ENCODE data around the gene RFNG.
A peak's percentile ranks its signal among the peaks of the same experiment; 100 is the strongest.

The RFNG gene

DNA sequence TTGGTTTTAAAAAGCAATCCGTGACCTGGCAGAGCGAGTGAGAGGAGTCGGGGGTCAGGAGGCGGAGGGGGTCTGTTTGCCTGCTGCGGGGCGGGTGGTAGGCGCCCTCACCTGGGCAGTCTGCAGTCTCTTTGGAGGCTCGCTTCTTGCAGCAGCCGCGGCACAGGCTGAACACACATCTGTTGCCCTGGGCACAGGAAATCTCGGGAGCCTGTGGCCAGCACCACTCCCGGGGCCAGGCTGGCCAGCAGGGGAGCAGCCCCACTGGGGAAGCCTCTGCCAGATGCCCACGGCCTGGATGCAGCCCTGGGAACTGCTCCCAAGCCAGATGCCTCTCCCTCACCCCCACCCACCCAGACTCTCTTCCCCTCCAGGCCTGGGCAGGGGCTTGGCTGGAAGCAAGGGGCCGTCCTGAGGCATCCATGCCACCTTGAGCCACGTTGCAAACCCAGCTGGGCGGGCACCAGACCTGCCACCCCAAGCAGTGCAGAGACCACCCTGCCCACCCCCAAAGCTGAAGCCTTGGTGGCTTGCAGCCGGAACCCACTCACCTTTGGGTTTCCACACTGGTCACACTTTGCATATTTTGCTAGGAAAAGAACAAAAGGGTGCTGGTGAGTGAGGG, 6.7 kb upstream of the RFNG start:
- no peak for DNase-seq (ENCODE audit: low spot score)

DNA sequence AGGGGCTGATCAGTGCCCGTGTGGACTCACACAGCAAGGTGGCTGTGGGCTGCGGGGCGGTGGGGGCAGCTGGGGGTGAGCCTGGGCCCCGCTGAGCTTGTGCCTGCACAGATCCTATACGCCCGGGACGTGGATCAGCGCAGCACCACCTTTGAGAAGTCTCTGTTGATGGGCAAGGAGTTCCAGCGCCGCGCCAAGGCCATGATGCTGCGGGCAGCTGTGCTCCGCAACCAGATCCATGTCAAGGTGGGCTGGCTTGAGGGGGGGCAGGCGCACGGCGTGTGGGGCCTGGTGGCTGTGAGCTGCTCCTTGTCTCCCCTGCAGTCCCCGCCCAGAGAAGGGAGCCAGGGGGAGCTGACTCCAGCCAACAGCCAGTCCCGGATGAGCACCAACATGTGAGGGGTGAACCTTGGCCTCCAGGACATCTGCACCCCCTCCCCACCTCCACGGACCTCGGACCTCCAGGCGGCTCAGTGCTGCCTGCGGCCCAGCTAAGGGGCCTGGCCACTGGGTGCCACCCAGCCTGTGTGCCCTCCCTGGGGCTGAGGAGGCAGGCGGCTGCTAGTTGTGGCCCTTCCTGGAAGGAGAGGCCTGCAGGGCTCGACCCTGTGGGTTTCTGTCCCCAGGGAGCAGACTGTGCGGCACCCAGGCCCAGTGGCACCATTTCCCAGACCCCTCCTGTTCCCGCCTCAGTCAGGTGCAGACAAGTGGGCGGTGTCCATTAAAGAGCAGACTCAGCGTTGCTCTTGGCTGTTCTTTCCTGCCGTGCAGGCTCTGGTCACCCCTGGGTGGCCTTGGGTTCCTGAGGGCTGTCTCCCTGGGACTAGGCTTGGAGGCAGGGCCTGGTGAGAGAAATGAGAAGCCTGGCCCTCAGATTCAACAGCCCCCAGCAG, 5.4 kb upstream of the RFNG start:
- DNase-seq (ENCODE audit: low spot score), result no peak

DNA sequence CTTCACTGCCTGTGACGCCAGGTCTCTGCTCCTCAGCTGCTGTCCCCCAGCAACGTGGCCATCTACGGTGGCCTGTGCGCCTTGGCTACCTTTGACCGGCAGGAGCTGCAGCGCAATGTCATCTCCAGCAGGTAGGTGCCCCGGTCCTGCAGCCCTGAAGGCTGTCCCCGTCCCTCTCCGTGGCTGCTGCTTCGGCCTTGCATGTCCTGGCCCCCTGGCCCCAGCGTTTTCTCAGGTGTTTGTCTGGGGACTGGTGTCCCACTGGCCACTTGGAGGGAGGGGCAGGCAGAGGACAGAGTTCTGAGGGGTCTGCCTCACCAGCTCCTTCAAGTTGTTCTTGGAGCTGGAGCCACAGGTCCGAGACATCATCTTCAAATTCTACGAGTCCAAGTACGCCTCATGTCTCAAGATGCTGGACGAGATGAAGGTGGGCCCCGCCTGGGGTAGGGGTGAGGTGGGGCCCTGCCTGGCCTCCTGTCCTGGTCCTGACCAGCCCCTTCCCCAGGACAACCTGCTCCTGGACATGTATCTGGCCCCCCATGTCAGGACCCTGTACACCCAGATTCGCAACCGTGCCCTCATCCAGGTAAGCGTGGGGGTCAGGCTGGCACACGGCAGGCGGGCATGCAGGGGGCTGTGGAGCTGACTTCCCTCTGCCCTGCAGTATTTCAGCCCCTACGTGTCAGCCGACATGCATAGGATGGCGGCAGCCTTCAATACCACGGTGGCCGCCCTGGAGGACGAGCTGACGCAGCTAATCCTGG, 4.5 kb upstream of the RFNG start:
- no peak for DNase-seq (ENCODE audit: low spot score)

DNA sequence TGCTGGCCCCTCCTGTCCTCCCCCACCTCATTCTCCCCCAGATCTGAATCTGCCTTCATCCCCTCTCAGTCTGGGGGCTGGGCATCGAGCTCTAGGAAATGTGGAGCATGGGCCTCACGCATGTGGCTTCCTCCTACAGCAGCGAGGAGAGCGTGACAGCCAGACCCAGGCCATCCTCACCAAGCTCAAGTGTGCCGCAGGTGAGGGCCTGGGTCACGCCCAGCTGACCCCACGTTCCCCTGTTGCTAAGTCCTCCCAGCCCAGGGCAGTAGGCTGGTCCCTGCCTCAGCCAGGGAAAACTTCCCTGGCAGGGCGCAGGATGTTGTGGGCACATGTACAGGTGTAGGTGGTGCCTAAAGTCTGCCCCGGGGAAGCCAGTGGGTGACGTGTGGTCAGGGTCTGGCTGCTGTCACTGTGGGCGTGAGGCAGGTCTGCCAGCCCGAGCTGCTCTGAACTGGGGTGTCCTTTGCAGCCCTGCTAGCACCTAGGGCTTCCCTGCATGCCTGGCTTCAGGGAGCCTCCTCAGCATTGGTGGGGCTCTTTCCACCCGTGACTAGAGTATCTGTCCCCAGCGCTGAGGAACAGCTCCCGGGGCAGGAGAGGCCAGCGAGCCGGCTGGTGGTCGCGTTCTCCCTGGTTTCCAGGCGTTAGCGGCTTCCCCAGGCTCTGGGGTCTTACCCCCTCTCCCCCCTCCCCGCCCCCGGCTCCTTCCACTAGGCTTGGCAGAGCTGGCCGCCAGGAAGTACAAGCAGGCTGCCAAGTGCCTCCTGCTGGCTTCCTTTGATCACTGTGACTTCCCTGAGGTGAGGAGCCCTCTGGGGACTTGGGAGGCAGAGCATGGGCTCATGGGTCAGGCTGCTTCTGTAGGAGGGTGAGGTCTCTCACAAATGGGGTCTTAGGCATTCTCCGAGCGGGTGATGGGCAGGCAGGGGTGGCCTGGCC, 3.7 kb upstream of the RFNG start:
- DNase-seq (ENCODE audit: low spot score), result no peak

DNA sequence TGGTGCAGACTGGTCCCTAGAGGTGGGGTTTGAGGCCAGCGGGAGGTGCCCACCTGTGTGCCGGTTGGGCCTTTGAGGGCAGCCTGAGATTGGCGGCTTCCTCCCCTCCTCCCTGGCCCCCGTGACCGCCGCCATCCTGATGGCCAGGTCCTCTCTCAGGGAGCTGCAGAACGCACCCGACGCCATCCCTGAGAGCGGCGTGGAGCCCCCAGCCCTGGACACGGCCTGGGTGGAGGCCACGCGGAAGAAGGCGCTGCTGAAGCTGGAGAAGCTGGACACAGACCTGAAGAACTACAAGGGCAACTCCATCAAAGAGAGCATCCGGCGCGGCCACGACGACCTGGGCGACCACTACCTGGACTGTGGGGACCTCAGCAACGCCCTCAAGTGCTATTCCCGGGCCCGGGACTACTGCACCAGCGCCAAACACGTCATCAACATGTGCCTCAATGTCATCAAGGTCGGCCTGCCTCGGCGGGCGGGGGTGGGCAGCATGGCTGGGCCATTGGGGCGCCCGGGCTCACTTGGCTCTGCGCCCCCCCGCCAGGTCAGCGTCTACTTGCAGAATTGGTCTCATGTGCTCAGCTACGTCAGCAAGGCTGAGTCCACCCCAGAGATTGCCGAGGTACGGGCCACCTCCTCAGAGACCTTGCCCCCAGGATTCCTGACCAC, 2.9 kb upstream of the RFNG start:
- no peak for DNase-seq (ENCODE audit: low spot score)

DNA sequence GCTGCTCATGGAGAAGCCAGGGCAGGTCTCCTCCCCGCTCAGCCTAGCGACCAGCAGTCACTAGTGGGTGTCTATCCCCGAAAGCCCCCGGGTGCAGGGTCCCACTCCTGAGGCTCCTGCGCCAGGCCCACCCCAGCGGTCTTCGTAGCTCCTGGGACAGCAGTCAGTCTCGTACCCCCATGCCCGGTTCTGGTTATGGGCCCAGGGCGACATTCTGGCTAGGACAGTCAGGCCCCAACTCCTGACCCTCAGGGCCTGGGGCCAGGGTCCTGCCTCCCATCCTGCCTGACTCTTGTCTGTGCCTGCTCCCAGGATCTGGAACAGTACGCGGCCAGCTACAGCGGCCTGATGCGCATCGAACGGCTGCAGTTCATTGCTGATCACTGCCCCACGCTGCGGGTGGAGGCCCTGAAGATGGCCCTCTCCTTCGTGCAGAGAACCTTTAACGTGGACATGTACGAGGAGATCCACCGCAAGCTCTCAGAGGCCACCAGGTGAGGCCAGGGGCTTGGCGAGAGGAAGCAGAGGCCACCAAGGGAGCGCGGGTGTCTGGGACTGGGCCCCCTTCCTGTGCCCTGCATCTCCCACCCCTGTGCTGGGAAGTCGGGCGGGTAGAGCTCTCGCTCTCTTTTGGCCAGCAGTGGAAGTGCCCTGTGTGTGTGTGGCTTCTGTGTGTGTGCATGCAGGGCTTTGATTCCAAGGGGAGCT, 2.1 kb upstream of the RFNG start:
- DNase-seq (ENCODE audit: low spot score), result no peak

DNA sequence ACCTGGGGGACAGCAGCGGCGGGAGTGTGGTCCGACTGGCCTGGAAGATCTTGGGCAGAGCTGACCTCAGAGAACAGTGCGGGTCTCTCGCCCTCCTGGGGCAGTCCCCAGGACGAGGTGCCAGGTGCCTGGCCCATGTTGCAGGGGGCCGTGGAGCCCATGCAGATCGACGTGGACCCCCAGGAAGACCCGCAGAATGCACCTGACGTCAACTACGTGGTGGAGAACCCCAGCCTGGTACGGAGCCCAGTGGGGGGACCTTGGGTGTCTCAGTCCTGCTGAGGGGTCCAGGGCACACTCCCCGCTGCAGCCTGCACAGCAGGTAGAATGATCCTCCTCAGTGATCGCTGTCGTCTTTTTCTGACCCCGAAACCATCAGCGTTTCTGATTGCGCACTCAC, 1.5 kb upstream of the RFNG start:
- DNase-seq (ENCODE audit: low spot score), result no peak

DNA sequence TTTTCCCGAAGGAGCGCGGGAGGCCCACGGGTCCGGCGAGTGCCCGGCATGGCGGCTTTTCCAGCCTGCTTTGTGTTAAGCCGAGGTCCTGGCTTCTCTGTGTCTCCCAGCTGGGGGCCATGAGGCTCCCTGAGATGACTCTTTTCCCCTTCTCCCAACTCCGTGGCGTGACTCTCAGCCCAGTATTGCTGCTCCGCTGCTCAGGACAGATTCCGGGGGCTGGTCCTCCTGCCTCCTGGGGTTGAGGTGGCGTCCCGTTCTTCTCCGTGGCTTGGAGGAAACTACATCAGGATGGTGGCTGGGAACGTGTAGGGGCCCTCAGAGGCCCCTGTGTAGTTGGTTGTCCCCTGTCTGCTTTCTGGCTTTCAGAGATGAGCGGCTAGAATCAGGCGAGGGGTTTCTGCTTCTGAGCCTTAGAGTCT, 1.0 kb upstream of the RFNG start:
- no peak for DNase-seq (ENCODE audit: low spot score)

DNA sequence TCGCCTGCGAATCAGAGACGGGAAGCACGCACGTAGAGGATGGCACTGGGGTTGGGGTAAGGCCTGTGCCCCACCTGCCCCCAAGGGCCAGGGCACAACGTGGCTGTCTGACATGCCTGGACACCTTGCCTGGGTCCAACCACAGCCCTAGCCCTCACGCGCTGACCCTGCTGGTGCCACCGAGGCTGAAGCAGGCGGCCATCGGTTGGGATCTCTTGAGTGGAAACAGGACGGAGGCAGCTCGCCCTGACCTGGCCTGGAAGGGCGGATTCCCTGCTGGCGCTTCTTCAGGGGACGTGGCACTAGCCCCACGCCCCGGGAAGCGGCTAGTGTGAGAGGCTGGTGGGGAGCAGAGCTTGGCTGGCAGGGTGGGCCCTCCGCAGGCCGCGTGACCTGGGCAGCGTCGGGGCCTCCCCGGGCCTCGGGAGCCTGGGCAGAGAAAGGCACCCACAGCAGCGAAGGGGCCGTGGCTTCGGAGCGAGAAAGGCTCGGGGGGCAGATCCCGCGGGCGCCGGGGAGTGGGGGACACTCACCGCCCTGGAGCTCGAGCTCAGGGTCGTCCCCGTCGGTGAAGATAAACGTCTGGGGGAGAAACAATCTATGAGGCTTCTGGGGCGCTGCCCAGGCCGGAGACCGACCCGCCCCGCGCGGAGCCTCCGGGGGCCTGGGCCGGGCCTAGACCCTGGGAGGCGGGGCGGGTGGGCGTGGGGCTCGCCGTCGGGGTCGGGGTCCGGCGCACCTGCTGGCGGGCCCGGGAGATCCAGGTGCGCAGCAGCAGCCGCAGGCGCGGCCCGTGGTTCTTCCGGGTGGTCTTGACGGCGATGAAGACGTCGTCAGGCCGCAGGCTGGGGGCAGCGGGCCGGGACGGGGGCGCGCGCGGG, 610 bp downstream of the RFNG start:
- DNase-seq (ENCODE audit: low spot score), result peak; percentile 54

DNA sequence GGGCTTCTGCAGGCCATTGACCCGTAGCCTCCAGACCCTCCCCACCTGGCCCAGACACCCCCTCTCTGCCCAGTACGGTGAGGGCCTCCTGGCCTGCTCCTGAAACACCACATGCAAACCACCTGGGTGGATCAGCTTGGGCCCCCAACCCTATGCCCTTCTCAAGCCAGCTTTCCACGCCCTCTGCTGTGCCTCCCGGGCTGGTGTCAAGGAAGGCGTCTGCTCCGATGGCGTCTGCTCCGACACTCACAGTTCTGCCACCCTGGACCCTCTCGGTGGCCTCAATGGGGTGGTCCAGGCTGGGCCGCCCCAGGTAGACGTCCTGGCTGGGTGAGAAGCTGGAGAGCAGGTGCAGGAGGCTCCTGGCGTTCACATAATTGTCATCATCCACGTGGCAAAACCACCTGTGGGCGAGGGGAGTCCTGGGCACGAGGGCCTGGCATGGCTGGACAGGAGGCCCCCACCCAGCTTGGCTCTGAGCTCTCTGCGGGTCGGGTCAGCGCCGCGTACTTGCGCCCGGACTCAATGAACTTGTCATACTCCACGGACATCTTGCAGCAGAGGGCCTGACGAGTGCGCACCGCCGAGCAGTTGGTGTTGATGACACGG, 1.4 kb downstream of the RFNG start:
- no peak for DNase-seq (ENCODE audit: low spot score)

DNA sequence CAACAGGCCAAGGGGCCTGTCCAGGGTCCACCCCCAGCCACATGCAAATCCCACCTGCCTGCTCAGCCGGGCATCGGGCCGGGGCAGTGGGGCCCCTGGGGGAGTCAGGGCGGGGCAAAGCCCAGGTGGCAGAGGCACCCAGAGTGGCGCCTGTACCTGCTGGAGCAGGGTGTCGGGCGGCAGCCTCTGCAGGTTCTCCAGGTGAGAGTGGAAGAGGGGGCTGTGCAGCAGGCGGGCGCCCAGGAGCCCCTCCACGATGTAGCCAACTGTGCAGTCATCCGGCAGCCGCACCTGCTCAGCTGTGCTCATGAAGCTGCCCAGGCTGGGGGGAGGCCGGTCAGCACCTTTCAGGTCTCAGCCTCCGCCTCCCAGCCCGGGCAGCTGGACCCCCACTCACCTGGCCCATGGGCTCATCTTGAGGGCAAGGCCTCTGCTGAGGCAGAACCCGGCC, 2.1 kb downstream of the RFNG start:
- no peak for DNase-seq (ENCODE audit: low spot score)

DNA sequence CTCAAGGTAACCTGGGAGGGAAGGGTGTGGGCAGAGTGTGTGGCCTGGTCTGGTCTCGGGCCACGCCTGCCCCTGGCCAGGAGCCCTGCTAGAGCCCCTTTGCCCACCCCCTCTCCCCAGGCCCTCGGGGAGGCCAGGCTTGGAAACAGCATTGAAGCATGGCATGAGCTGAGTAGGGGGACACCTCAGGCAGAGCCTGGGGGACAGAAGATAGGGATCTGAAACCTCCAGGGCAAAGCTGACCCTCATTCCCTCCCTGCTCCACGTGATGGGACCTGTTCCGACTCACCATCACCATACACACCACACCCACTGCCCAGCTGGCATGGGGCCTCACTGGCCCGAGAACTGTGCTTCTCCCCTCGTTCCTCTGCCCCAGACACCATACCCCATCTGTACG, 2.5 kb downstream of the RFNG start:
- no peak for DNase-seq (ENCODE audit: low spot score)

DNA sequence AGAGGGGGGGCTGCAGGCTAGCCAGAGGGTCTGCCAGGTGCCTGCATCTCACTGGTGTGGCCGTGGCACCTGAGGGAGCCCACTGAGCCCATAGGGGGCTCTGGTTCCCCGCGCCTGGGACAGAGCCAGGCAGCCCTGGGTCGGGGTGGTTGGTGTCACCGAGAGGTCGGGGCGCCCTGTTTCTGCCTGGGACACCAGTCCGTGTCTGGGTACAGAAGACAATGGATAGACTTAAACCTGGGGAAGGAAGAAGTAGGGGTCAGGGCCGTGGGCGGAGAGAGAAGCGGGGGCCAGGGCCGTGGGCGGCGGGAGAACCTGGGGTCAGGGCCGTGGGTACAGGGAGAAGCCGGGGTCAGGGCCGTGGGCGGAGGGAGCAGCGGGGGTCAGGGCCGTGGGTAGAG, 3.0 kb downstream of the RFNG start:
- no peak for DNase-seq (ENCODE audit: low spot score)

DNA sequence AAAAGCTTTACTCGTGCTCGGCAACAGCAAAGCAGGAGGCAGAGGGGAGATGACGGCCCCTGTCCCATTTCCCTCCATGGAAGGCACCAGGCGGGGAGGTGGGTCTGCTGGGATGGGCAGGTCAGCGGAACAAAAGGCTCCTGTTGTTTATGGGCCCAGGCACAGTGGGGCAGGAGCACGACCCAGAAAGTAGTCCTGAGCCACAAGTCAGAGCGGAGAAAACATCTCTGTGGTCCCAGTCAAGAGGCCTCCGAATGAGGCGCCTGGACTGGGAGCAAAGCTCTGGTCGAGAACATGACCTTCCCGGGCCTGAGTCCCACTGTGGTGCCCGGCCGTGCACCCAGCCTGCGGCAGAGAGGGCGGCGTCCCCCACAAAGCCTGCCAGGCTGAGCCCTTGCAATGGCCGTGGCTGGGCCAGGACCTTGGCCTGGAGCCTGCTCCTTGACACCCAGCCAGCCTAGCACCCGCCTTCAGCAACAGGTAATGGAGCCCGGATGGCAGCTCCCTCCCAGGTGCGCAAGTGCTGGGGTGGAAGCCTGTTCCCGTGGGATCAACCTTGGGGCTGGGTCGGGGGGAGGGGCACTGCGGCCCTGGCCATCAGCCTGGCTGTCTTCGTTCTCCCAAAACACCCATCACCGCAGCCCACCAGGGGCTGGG, 3.6 kb downstream of the RFNG start:
- no peak for DNase-seq (ENCODE audit: low spot score)

DNA sequence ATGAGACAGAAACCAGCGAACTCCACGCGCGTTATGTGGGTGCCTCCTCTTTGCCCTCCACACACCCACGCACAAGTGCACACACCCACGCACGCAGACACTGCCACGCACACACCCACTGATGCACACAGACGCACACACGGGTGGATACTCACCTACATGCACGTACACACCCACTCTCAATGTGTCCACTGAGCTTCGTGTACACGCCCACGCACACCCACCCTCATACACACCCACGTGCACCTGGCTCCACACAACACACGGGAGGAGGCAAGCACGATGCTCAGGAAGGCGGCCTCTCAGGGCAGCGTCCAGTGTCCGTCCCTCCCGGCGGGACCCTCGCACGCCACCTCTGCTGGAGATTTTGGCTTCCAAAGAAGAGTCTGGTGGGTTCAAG, 4.2 kb downstream of the RFNG start:
- DNase-seq (ENCODE audit: low spot score), result no peak

DNA sequence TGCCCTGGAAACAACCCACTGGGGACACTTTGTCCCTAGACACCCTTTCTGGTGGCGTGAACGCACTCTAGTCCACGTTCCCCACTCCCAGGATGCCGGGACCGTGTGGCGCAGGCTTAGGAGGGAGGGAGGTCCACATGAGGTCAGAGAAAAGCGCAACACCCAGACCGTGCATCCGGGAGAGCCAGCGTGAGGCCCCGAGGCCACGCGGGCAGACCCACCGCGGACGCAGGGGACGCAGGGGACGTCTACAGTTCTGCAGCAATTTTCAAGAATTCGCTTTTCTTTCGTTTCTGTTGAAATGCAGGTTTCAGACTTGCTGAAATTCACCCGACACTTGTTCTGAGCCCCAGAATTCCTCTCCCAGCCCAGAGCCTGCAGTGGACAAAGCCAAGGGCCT, 4.7 kb downstream of the RFNG start:
- no peak for DNase-seq (ENCODE audit: low spot score)

DNA sequence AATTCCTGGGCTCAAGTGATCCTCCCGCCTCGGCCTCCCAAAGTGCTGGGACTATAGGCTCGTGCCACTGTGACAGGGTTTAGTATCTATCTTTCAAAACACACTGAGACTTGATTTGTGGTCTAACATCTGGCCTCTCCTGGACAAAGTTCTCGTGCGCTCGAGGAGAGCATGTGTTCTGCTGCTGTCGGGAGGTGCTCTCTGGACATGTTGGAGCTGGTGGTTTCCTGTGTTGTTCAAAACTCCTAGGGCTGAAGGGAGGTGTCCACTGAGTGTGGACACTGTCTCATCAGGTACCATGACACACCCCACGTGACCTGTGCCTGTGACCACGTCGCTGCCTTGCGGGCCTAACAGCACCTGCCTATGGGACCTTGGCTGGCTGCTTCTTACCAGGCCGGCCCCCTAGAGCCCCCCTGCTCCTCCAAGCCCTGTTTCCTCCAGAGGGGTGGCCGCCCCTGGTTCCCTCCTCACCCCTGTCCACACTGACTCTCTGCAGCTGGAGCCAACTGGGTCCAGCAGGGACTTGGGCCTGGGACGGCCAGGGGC, 5.6 kb downstream of the RFNG start:
- no peak for DNase-seq (ENCODE audit: low spot score)

DNA sequence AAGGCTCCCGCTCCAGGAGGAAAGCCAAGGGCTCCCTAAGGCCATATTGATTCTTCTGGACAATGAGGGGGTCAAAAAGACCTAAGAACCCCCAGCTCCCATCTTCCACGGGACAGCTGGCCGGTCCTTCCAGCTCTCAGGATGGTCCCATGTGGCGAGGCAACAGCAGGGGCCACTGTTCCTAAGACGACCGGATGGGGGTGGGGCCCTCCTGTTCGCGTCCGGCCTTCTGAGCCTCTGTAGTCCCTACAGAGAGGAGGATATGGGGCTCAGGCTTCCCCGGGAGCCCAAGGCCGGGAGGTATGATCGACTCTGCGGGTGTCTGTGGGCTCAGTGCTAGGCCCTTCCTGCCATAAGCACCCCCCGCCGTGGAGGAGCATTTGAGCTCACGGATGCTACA, 8.1 kb downstream of the RFNG start:
- DNase-seq (ENCODE audit: low spot score), result no peak

Data from HuH-7 (cell line).